ENCODE results near the gene ERC1.

DNA sequence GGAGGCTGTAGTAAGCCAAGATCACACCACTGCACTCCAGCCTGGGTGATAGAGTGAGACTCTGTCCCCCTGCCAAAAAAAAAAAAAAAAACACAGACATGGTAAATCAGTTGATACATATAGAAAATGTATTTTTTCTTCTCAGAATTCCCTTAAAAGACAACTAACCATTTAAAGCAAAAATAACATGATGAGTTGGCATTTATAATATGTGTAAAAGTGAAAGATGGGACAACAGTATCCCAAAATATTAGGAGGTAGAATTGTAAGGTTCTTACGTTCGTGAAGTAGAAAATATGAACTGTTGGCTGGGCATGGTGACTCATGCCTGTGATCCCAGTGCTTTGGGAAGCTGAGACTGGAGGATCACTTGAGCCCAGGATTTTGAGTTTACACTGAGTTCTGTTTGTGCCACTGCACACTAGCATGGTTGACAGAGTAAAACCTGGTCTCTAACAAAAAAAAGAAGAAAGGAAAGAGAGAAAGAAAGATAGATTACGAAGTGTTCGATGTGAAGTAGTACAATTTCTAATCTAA, 306.7 kb downstream of the ERC1 start:
- TF ChIP-seq CTCF (conservative IDR thresholded peaks at IDR 0.05 in 1 of 2, IDR thresholded peaks at IDR 0.05 in 1 of 2; ENCODE audit: low read depth in 1 of 2, low read length in 2 of 2) (no peak), EZH2 (IDR thresholded peaks at IDR 0.05; ENCODE audit: low read length, missing control alignments) (no peak)
